ENCODE results near the gene ESPN.
"Not testable (repeated sequence)": the region's sequence is repeated elsewhere in the genome, so short reads cannot be mapped to it uniquely, and the experiment has no call there.

The ESPN gene

GRCh38 chr1:6483017-6483760, 58.6 kb downstream of the ESPN start:
- no peak for DNase-seq (ENCODE audit: low read depth)

- DNase-seq (ENCODE audit: low read depth): no peak
Observed at GRCh38 chr1:6483761-6484117, 59.2 kb downstream of the ESPN start.

GRCh38 chr1:6484826-6485167, 60.2 kb downstream of the ESPN start:
- no peak for DNase-seq (ENCODE audit: low read depth)

GRCh38 chr1:6485168-6486101, 60.9 kb downstream of the ESPN start:
- no peak for DNase-seq (ENCODE audit: low read depth)

GRCh38 chr1:6486433-6487011, 61.9 kb downstream of the ESPN start:
- peak; percentile 77 for DNase-seq (ENCODE audit: low read depth)

GRCh38 chr1:6487804-6488484, 63.4 kb downstream of the ESPN start:
- DNase-seq (ENCODE audit: low read depth): no peak

- DNase-seq (ENCODE audit: low read depth): no peak
Observed at GRCh38 chr1:6488602-6489382, 64.2 kb downstream of the ESPN start.

- DNase-seq (ENCODE audit: low read depth): no peak
Observed at GRCh38 chr1:6489383-6489765, 64.8 kb downstream of the ESPN start.

GRCh38 chr1:6489799-6490180, 65.2 kb downstream of the ESPN start:
- DNase-seq (ENCODE audit: low read depth): peak; percentile 56

GRCh38 chr1:6490181-6491080, 65.9 kb downstream of the ESPN start:
- peak; percentile 17 for DNase-seq (ENCODE audit: low read depth)

- DNase-seq (ENCODE audit: low read depth): no peak
Observed at GRCh38 chr1:6491081-6491449, 66.5 kb downstream of the ESPN start.

- no peak for DNase-seq (ENCODE audit: low read depth)
Observed at GRCh38 chr1:6491480-6491962, 66.9 kb downstream of the ESPN start, which contains the start of gene PLEKHG5. PLEKHG5 (minus strand) TSS chr1:6491667; CDS start chr1:6477571, 14,096 bp downstream.

GRCh38 chr1:6491966-6492365, 67.4 kb downstream of the ESPN start:
- no peak for DNase-seq (ENCODE audit: low read depth)

GRCh38 chr1:6493834-6494223, 69.3 kb downstream of the ESPN start:
- DNase-seq (ENCODE audit: low read depth): not testable (repeated sequence)

GRCh38 chr1:6494627-6495026, 70.1 kb downstream of the ESPN start:
- DNase-seq (ENCODE audit: low read depth): no peak

GRCh38 chr1:6495041-6495441, 70.5 kb downstream of the ESPN start:
- no peak for DNase-seq (ENCODE audit: low read depth)

- no peak for DNase-seq (ENCODE audit: low read depth)
Observed at GRCh38 chr1:6495540-6496364, 71.2 kb downstream of the ESPN start.

- no peak for DNase-seq (ENCODE audit: low read depth)
Observed at GRCh38 chr1:6496365-6496721, 71.8 kb downstream of the ESPN start.

GRCh38 chr1:6496890-6497214, 72.3 kb downstream of the ESPN start:
- DNase-seq (ENCODE audit: low read depth): no peak

Measured in stimulated activated CD8-positive, alpha-beta memory T cell treated with anti-CD3 and anti-CD28 coated beads, Interleukin-15, amount 100 ng/mL, for 24 hours (primary cell).